GM18858 (cell line): Measurements from ENCODE around the gene RAB4A.

ENCODE experiments used
- ATAC-seq: cut with Tn5 transposase; IDR thresholded peaks from one replicate; pipeline ENCODE4 v1.9.1; 2021; ENCODE audit not compliant: unreplicated experiment

RAB4A gene, protein sequence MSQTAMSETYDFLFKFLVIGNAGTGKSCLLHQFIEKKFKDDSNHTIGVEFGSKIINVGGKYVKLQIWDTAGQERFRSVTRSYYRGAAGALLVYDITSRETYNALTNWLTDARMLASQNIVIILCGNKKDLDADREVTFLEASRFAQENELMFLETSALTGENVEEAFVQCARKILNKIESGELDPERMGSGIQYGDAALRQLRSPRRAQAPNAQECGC

GRCh38 chr1:229270547-229271447 lies at the start of gene RAB4A:
Gene RAB4A, plus strand, starts transcription at chr1:229271111. Its CDS starts 229 bp downstream, at chr1:229271340.
- ATAC-seq, result peak; percentile 74

DNA sequence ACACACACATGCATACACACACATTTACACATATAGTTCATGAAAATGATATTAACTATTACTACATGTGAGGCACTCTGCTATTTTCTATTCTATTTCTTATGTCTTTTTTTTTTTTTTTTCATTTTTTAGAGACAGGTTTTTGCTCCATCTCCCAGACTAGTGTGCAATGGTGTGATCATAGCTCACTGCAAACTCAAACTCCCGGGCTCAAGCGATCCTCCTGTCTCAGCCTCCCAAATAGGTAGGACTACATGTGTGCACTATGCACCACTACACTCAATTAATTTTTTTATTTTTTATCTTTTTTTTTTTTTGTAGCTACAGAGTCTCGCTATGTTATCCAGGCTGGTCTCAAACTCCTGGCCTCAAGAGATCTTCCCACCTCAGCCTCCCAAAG lies 48.8 kb upstream of the RAB4A start:
- ATAC-seq, result no peak

DNA sequence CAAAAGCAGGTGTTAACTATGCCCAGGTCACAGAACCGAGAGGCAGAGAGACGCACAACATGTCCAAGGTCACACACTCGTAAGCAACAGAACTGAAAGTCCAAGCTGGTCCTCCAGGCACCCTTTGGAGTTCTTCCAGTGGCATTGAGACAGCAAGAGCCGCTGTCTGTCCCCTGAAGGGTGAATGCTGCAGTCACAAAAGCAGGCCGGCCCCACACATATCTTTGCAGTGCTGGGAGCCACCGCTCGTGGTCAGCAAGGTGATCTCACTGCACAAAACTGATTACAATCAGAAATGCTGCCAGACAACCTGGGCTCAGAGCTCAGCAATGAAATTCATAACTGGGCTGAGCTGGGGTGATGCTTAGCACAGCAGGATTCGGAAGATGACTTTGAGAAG lies 47.4 kb upstream of the RAB4A start:
- ATAC-seq, result no peak

DNA sequence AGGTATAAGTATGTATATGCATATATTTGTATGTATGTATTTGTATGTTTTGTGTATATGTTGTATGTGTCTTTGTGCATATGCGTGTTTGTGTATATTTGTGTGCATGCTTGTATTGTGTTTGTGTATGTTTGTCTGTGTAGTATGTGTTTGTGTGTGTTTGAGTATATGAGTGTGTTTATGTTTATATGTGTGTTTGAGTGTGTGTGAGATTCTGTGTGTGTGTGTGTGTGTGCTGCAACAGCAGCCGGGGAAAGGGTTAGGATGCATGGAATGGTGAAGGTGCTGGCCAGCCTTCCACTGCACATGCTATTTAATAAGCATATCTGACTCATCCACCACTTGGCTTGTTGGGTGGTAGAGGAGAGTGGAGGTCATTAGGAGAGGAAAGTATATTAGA lies 46.6 kb upstream of the RAB4A start:
- ATAC-seq, result no peak

DNA sequence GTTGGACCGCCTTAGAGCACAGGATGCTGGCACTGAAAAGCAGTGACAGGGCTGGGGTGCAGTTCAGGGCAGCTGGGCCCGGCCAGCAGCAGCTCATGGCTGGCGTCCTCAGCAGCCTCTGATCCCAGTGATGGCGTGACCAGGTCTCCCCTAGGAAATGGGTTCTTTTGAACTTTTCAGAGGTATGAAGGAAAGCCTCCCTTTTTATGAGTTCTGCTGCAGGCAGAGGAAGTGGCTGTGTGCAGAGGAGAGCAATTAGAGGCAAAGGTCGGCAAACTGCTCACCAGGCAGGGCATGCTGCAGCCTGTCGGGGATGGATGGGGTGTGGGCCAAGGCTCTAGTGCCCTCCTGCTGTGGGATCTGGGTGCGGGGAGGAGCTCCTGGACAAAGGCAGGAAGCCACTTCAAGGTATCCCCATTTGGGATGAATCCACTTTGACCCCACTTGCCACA lies 45.6 kb upstream of the RAB4A start:
- ATAC-seq, result no peak

DNA sequence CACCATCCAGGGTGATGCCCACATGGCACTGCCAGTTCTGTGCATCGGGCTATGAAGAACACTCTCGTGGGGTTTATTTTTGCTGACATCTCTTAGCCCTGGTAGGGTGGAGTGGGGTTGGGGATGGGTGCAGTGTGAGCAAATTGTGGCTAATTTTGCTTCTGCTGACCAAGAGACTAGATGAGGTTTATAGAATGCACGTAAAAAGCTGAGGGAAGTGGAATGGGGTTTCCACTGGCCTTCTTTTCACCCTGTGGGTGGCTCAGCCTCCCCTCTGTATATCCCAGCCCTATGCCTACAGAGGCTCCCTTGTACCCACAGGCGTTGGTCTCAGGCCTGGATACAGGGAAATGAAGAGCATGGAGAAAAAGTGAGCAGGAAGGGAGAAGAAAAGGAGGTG lies 44.1 kb upstream of the RAB4A start:
- ATAC-seq, result no peak

DNA sequence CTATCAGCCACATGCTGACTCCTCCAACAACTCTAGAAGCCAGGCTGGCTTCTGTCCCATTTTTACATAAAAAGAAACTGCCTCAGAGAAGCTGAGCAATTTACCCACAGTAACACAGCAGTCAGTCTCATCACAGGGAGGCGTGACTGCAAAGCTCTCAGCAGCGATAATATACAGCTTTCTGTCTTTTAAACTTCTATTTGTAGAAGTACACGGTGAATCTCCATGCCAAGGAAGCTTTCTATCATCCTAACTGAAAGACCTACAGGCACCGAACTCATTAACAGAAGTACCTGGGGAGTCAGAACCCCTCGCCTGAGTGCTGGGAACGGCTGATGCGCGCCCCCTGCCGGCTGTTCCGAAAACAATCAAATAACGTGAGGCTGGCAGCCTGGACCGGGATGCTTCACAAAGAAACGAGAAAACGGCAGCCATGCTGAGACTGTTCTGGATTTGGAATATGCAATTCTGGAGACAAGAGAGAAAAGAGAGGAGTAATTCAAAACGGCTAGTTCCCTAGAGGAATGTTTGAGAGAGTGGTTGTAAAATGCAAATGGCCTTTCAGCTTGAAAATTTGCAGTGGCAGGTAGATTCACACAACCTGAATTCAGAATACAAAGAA lies 43.5 kb upstream of the RAB4A start:
- ATAC-seq, result no peak

DNA sequence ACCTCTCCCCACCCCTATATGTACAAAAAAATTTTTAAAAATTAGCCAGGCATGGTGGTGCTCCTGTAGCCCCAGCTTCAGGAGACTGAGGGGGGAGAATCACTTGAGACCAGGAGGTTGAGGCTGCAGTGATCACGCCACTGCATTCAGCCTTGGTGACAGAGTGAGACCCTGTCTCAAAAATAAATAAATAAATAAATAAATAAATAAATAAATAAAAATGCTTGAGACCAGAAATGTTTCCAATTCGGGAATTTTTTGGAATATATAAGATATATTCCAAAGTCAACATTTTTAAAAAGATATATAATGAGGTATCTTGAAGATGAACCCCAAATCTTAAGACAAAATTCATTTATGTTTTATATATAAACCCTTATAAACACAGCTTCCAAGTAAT lies 42.4 kb upstream of the RAB4A start:
- no peak for ATAC-seq

- no peak for ATAC-seq
Observed at GRCh38 chr1:229229137-229229720, 41.7 kb upstream of the RAB4A start.

DNA sequence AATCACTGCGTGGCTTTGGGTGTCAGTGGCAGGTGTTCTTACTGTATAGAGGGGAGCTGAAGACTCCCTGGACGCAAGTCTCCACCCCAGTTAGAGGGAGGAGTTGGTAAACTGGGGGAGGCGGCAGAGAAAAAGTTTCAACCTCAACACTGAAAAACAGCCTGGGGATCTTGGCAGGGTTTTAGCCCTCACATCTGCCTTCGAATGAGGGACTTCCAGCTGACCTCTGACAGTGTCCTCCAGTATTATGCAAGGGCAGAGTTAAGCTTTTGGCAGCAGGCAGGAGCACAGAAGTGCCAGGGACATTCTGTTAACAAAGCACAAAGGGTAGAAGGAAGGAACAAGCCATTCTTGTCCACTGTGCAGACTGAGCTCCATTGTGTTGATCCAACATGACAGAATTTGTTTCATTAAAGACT lies 41.2 kb upstream of the RAB4A start:
- ATAC-seq, result no peak

- peak; percentile 66 for ATAC-seq
Observed at GRCh38 chr1:229230140-229230892, 40.6 kb upstream of the RAB4A start.

DNA sequence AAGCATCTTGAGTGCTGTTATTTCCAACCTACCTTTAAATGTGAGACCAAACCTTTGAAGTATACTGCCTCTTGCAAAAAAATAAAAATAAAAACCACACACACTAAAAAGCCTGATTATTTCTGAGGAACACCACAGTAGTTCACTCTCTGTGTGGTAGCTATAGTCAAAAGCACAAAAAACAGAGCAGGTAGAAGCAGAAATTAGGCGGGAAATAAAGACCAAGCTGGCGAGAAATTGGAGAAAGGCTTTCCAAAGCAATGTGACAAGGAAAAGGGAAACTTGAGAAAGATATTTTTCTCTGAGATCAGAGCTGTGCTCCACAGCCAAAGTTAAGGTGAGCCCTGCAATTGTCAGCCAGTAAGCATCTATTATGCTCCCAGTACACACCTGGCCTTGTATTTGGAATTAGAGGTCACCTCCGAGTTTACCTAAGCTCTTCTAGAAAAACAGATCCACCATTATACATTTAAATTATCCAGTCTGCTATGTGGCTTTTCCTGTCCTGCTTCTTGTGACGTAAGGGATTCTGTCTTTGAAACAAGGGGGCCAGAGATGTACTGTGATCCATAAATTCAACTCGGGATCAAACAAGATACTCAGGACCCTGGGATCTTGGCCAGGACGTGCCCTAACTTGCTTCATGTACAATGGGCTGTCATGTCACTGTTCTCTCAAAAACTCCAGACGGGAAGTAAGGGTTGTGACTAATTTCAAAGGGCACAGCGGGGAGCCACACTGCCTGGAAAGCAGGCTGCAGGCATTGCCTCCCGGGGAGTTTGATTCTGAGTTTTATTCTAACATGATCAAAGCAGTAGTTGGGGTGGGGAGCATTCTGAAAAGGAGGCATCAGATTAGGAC lies 39.8 kb upstream of the RAB4A start:
- ATAC-seq, result no peak

DNA sequence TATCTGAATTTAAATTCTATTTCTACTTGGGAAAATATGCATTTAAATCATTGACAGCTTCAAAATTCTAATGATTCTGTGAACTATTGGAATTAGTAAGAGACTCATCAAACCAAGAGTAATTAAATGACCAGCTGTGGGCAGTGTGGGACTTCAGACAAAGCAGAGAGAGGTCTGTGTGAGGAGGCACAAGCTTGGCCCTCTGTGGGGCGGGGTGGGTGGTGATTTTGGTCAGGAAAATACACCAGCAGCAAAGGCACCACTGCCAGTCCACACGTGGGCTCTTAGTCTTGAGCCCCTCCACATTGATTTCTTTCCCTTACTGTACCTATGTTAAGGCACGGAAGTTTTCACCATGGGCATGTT lies 39.2 kb upstream of the RAB4A start:
- no peak for ATAC-seq

DNA sequence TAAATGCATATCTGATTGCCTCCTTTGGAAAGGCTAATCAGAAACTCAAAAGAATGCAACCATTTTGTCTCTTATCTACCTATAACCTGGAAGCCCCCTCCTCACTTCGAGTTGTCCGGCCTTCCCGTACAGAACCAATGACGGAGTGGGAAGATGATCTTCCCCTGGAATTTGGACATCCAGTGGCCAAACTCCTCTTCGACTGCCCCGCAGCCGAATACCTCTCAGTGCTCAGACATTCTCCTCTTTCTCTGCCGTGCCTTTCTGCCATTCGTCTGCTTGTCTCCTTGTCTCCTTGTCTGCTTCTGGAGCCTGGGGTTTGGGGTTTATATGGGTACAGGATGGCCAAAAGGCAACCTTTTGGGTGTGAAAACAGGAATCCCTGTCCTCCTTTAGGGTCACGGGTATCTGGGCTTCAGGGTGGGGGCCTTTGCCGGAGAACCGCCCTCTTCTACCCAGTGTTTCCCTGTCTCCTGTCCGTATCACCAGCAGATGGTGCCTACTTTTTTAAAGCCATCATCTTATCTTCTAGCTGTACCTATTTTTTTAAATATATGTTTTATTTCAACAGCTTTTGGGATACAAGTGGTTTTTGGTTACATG lies 35.9 kb upstream of the RAB4A start:
- no peak for ATAC-seq

- ATAC-seq, result no peak
Observed at GRCh38 chr1:229237320-229237719, 33.6 kb upstream of the RAB4A start.

- ATAC-seq, result no peak
Observed at GRCh38 chr1:229238231-229238630, 32.7 kb upstream of the RAB4A start.

DNA sequence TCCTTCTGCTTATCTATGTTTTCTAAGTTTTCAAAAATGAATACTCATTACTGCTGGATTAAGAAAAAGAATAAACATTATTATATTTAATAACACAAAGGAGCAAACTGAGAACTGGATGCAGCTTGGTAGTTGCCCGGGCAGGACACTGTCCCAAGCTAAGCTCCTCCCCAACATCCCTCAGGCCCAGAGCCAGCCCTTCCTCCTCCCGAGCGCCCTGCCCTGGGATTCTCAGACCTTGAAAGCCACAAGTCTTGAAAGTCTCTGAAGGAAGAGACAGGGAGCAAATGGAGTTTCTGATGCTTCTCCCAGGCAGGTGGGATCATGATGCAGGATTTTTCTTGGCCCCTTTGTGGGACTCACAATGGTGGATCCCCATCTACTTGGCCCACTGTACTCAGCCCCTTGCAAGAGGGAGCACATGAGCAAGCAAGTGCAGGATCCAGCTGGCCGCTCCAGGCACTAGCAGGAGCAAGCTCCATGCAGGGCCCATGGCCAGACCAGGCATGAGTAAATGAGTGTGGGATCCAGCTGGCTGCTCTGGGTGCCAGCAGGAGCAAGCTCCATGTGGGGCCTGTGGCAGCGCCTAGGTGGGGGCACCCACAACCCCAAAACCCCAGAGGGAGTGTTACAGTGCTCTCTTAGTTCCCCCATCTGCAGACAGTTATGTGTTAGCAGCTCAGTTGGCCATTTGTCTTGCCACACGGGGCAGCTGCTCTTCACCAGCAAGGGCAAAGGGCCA lies 32.1 kb upstream of the RAB4A start:
- no peak for ATAC-seq

GRCh38 chr1:229240532-229240931 lies 30.4 kb upstream of the RAB4A start:
- ATAC-seq, result no peak

DNA sequence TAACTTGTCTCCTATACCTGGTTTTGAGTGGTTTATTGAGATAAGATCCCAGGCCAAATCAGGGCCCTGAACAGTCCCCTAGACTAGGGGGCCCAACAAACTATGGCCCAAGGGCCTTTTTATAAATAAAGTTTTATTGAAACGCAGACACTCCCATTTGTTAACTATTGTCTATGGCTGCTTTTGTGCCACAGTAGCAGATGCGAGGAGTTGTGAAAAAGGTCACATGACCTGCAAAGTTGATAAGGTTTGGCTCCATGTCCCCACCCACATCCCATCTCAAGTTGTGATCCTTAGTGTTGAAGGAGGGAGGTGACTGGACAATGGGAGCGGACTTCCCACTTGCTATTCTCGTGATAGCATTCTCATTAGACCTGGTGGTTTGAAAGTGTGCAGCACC lies 29.5 kb upstream of the RAB4A start:
- no peak for ATAC-seq
